GM06990 (cell line): ENCODE data around the gene C16orf95.
A peak's percentile ranks its signal among the peaks of the same experiment; 100 is the strongest.

Experiments
- DNase-seq: peaks from one replicate; pipeline ENCODE4 v3.0.0-alpha.2; 2011; ENCODE audit not compliant: insufficient read length; ENCODE audit errors: extremely low read depth
- H3K27me3 ChIP-seq: replicated peaks from 2 replicates; pipeline ENCODE4 v1.6.0; 2011; ENCODE audit warnings: low read length; ENCODE audit not compliant: control insufficient read depth, insufficient read depth
- H3K36me3 ChIP-seq: 2 replicates; pipeline ENCODE4 v1.5.1; 2011; ENCODE audit warnings: low read length; ENCODE audit not compliant: control insufficient read depth, insufficient read depth
- H3K4me3 ChIP-seq: replicated peaks from 2 replicates; pipeline ENCODE4 v1.5.1; 2011; ENCODE audit warnings: low read depth, mild to moderate bottlenecking, control low read depth, low read length
- CTCF ChIP-seq: IDR thresholded peaks from 2 replicates; pipeline ENCODE4 v1.5.1; 2011; ENCODE audit warnings: low read length, control low read depth, mild to moderate bottlenecking, inconsistent platforms; ENCODE audit not compliant: insufficient read depth, poor library complexity, severe bottlenecking

The C16orf95 gene

GRCh38 chr16:87348616-87349157, 31.5 kb upstream of the C16orf95 start:
- H3K27me3 ChIP-seq, result no peaks in the 10 kb centered on the region
- DNase-seq, result no peak
- H3K36me3 ChIP-seq, result peaks cover 8% of the 10 kb centered on the region
- TF ChIP-seq CTCF, result no peak
- no peak overlapping the region for H3K4me3 ChIP-seq

- Histone ChIP-seq H3K4me3 (no peak overlapping the region), H3K36me3 (peaks cover 10% of the 10 kb centered on the region), H3K27me3 (no peaks in the 10 kb centered on the region)
- no peak for DNase-seq
- TF ChIP-seq CTCF, result peak; percentile 19
Observed at GRCh38 chr16:87347932-87348615, 30.9 kb upstream of the C16orf95 start.

- DNase-seq, result no peak
- no peak for TF ChIP-seq CTCF
- Histone ChIP-seq H3K36me3 (peaks cover 18% of the 10 kb centered on the region), H3K27me3 (no peaks in the 10 kb centered on the region), H3K4me3 (no peak overlapping the region)
Observed at GRCh38 chr16:87346517-87347060, 29.4 kb upstream of the C16orf95 start.

DNA sequence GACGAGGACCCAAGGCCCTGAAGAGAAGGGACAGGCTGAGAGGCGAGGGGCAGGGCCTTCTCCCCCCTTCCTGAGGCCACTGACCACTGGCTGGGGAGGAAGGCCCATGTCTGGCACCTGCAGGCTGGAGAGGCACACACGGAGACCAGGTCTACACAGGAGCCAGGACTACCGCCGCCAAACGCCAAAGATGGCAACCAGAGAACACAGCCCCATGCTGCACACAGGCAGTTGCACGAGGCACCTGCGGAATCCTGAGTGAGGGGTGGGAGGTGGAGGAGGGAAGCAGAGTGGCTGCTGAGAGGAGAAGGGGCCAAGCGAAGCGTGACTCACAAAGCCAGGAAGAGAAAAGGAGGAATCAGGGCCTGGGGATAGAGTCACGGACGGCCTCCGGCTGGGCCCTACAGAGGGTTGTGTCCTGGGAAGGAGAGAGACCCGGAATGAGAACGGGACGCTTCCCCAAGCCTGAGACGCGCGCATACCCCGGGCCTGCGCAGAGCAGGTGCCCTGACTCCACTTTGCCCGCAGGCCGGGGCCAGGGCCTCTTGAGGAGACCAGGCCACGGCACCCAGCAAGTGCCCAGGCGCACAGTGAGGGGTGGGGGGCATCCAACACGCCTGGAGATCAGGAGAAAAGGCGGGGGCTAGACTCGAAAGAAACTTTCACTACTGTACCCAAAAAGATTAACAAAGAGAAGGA, 28.7 kb upstream of the C16orf95 start:
- no peak for DNase-seq
- no peak for TF ChIP-seq CTCF
- Histone ChIP-seq H3K36me3 (peaks cover 18% of the 10 kb centered on the region), H3K27me3 (no peaks in the 10 kb centered on the region), H3K4me3 (no peak overlapping the region)

GRCh38 chr16:87344931-87345631, 27.9 kb upstream of the C16orf95 start:
- Histone ChIP-seq H3K4me3 (no peak overlapping the region), H3K36me3 (peaks cover 18% of the 10 kb centered on the region), H3K27me3 (no peaks in the 10 kb centered on the region)
- no peak for DNase-seq
- TF ChIP-seq CTCF, result no peak
